ENCODE data around the gene OR51E1. TPM values are rescaled to one million over a fixed set of nuclear protein-coding genes. Genes with fewer than 3 reads are reported as not detected.

The OR51E1 gene, protein sequence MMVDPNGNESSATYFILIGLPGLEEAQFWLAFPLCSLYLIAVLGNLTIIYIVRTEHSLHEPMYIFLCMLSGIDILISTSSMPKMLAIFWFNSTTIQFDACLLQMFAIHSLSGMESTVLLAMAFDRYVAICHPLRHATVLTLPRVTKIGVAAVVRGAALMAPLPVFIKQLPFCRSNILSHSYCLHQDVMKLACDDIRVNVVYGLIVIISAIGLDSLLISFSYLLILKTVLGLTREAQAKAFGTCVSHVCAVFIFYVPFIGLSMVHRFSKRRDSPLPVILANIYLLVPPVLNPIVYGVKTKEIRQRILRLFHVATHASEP
- total RNA-seq = under 1 TPM in 1 of 9 donors, not detected in 8; 0.11 TPM
- under 1 TPM in 1 of 3 donors, not detected in 2; 0.27 TPM for polyA plus RNA-seq
- long read RNA-seq, donor 1 = 0 reads
- long read RNA-seq, donor 2 = 0 reads
- long read RNA-seq, donor 3 = 0 reads
- long read RNA-seq, donor 4 = 0 reads
- long read RNA-seq, donor 5 = 0 reads
- long read RNA-seq, donor 6 = 0 reads
- long read RNA-seq, donor 7 = 0 reads
- long read RNA-seq, donor 8 = 0 reads
- long read RNA-seq, donor 9 = 0 reads
- long read RNA-seq, donor 10 = 0 reads

DNA sequence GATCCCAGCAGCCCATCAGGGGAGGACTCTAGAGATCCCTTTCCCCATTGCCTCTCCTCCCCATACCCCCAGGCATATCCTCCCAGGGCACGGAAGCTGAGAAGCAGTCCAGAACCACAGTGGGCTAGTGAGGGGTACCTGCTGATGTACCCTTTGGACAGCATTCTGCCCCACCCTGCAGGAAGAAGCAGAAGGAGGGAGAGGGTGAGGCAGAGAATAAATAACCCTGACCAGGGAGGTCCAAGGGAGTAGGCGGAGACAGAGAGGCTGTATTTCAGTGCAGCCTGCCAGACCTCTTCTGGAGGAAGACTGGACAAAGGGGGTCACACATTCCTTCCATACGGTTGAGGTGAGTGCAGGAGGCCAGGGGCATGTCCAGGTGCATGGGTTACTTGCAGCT is at the start of gene OR51E1:
Gene OR51E1 (plus strand): TSS at position 301 of the 400 bp plus-strand sequence. CDS start 8,545 bp downstream, outside the sequence.
- Histone ChIP-seq H3K36me3 (replicated peaks in 1 of 2) (no peaks in the 10 kb centered on the region), H3K9me3 (replicated peaks in 1 of 3) (no peaks in the 10 kb centered on the region), H3K27me3 (no peaks in the 10 kb centered on the region), H3K27ac (no peak within 1 kb of the TSS), H3K4me1 (replicated peaks in 1 of 2) (no peaks in the 10 kb centered on the region), H3K4me3 (no peak within 1 kb of the TSS)
- 65 to 91% (median 71%) methylated on average over 2 to 3 of the region's 3 CpGs for WGBS, 4 donors
- no peak for DNase-seq
- no peak for TF ChIP-seq POLR2A (IDR thresholded peaks at IDR 0.05)
- TF ChIP-seq, protein P1, sequence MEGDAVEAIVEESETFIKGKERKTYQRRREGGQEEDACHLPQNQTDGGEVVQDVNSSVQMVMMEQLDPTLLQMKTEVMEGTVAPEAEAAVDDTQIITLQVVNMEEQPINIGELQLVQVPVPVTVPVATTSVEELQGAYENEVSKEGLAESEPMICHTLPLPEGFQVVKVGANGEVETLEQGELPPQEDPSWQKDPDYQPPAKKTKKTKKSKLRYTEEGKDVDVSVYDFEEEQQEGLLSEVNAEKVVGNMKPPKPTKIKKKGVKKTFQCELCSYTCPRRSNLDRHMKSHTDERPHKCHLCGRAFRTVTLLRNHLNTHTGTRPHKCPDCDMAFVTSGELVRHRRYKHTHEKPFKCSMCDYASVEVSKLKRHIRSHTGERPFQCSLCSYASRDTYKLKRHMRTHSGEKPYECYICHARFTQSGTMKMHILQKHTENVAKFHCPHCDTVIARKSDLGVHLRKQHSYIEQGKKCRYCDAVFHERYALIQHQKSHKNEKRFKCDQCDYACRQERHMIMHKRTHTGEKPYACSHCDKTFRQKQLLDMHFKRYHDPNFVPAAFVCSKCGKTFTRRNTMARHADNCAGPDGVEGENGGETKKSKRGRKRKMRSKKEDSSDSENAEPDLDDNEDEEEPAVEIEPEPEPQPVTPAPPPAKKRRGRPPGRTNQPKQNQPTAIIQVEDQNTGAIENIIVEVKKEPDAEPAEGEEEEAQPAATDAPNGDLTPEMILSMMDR (IDR thresholded peaks at IDR 0.05) = no peak
- intact Hi-C loops (cut with DNase I) = no loop called here

DNA sequence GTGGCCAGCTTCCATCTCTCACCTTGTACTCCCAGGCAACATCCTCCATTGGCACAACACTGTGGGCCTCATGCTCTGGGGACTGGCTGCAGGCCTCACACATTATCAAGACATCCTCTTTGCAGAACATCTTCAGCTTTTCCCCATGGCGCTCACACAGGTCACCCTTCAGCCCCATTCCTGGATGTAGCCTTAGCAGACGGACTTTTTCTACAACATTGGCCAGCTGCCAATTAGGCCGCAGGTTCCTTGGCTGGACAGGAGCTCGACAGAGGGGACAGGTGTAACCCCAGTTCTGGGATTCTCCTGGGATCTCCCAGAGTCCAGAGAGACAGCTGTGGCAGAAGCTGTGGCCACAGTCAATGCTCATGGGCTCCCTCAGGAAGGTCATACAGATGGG is 38.7 kb upstream of the OR51E1 start:
- TF ChIP-seq, protein P1 (IDR thresholded peaks at IDR 0.05) = no peak
- no peak for TF ChIP-seq POLR2A (IDR thresholded peaks at IDR 0.05)
- intact Hi-C loops (cut with DNase I) = no loop called here
- H3K4me3 ChIP-seq = no peak overlapping the region

DNA sequence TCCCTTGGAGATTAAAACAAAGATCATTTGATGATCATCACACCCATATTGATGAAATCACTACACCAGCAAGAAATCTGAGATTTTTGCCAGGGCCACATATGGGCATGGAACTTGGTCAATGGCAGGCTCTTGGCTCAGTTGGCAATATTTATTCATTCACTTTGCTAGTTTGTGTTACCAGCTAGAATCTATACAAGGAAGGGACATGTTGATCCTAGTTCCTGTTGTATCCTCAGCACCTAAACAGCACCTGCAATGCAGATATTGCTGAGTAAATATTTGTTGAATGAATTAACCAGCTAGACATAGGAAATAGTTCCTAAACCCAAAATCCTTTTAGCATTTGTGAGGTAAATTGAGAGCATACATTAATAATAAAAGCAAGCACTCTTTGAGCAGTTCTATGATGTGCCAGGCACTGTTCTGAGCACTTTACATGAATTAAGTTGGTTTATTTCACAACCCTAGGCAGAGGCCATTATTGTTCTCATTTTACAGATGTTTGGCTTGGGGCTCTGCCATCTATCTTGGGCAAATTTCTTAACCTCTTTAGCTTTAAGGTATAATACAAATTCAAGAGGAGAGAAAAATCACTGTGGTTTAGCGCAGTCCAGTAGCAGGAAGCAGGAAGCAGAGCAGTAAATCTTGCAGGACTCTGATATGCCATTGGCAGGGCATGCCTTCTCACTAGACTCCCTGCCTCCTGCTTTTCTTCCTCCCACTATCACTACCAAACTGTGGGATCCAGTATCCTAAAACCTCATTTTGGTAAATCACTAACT is 37.4 kb upstream of the OR51E1 start:
- Histone ChIP-seq H3K4me1 (replicated peaks in 1 of 2) (peaks cover 0 to 14% of the 10 kb centered on the region in 2 donors), H3K4me3 (peak overlapping the region in 1 of 4 donors; percentile 68), H3K36me3 (replicated peaks in 1 of 2) (peaks cover 0 to 29% of the 10 kb centered on the region in 2 donors), H3K27me3 (no peaks in the 10 kb centered on the region), H3K27ac (no peak overlapping the region), H3K9me3 (replicated peaks in 1 of 3) (no peaks in the 10 kb centered on the region)
- intact Hi-C loops (cut with DNase I) = no loop called here
- DNase-seq = no peak
- WGBS, 4 donors = 37 to 56% (median 41%) methylated on average over 1 of the region's 1 CpG
- TF ChIP-seq, protein P1 (IDR thresholded peaks at IDR 0.05) = no peak
- no peak for TF ChIP-seq POLR2A (IDR thresholded peaks at IDR 0.05)

More for the DNA sequence above, 38.7 kb upstream of the OR51E1 start:
- no peak for DNase-seq
- H3K36me3 ChIP-seq (replicated peaks in 1 of 2) = peaks cover 0 to 43% of the 10 kb centered on the region in 2 donors
- WGBS, 4 donors = 92 to 100% (median 93%) methylated on average over 1 to 4 of the region's 4 CpGs; no CpG with 5 or more reads in 1 of the 4 donors
- H3K4me1 ChIP-seq (replicated peaks in 1 of 2) = peaks cover 0 to 14% of the 10 kb centered on the region in 2 donors
- H3K9me3 ChIP-seq (replicated peaks in 1 of 3) = no peaks in the 10 kb centered on the region
- H3K27me3 ChIP-seq = no peaks in the 10 kb centered on the region
- H3K27ac ChIP-seq = no peak overlapping the region

DNA sequence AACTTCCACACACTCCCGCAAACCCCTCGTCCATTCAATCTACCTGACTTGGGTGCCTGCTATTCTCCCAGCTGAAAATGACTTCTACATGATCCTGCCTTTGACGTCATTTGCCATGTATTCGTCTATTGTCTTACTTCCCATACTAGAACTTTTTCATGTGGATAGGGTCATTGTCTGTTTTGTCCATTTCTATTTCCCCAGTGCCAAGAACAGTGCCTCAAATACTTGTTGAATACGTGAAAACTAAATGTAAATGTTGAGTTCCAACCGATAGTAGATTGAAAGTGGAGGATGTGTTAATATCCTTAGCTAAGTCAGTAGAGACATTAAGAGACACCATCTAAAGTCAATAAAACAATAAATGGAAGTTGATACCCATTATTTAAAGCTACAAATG is 36.7 kb upstream of the OR51E1 start:
- peaks cover 0 to 14% of the 10 kb centered on the region in 2 donors for H3K4me1 ChIP-seq (replicated peaks in 1 of 2)
- DNase-seq = no peak
- no peaks in the 10 kb centered on the region for H3K27me3 ChIP-seq
- peak overlapping the region in 2 of 4 donors; percentile 54 to 68 for H3K4me3 ChIP-seq
- intact Hi-C loops (cut with DNase I) = no loop called here
- WGBS, 4 donors = 38 to 55% (median 41%) methylated on average over 6 of the region's 6 CpGs
- peak overlapping the region in 2 of 5 donors; percentile 89 to 90 for H3K27ac ChIP-seq
- H3K9me3 ChIP-seq (replicated peaks in 1 of 3) = no peaks in the 10 kb centered on the region
- H3K36me3 ChIP-seq (replicated peaks in 1 of 2) = peaks cover 0 to 23% of the 10 kb centered on the region in 2 donors
- TF ChIP-seq, protein P1 (IDR thresholded peaks at IDR 0.05) = no peak
- no peak for TF ChIP-seq POLR2A (IDR thresholded peaks at IDR 0.05)
